Measurements from ENCODE around the gene ATP13A5. TPM values are rescaled to one million over a fixed set of nuclear protein-coding genes. Genes with fewer than 3 reads are reported as not detected.

Gene ATP13A5
- total RNA-seq, 4 donors from 2014 or later = 1.4 TPM; not detected in 3

- peak; percentile 3 for ATAC-seq
- WGBS, 2 donors (ENCODE audit: low coverage in 1 of 2) = 9% methylated on average over 3 of the region's 9 CpGs; no CpG with 5 or more reads in 1 of the 2 donors
These were observed 138.1 kb downstream of the ATP13A5 start for GRCh38 chr3:193240436-193240849.

DNA sequence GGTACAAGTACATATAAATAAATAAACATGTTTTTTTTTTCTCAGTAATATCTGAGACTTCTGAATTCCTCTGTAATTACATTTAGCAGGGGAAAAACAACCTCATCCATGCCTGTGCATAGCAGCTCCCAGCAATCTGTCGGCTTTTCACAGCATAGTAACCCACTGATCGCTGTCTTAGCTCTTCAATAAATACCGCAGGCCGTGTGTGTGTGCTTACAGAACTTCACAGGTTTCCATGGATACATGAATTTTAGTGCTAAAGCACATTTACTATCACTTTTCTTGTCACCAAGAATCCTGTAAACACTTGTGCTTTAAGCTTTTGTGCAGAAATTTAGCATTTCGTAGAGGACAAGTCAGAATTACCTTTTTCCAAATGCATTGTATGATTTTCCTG, 141.5 kb downstream of the ATP13A5 start:
- TF ChIP-seq EP300 (IDR thresholded peaks at IDR 0.05) (no peak), CTCF (IDR thresholded peaks at IDR 0.05) (no peak), POLR2A (IDR thresholded peaks at IDR 0.05) (no peak), POLR2AphosphoS5 (IDR thresholded peaks at IDR 0.05) (no peak)
- Histone ChIP-seq H3K4me3 (no peak overlapping the region), H3K4me1 (peaks cover 0 to 18% (median 0%) of the 10 kb centered on the region in 3 donors), H3K27ac (no peak overlapping the region), H3K36me3 (no peaks in the 10 kb centered on the region), H3K27me3 (no peaks in the 10 kb centered on the region), H3K9me3 (no peaks in the 10 kb centered on the region)
- WGBS, 2 donors (ENCODE audit: low coverage in 1 of 2) = 63 to 75% methylated on average over 5 of the region's 5 CpGs
- no peak for ATAC-seq

More at GRCh38 chr3:193240436-193240849, 138.1 kb downstream of the ATP13A5 start:
- Histone ChIP-seq H3K27me3 (no peaks in the 10 kb centered on the region), H3K9me3 (no peaks in the 10 kb centered on the region), H3K4me3 (peak overlapping the region; percentile 29 to 52), H3K4me1 (peaks cover 0 to 18% (median 0%) of the 10 kb centered on the region in 3 donors), H3K27ac (peak overlapping the region in 3 of 4 donors; percentile 68 to 79 (median 69)), H3K36me3 (no peaks in the 10 kb centered on the region)
- TF ChIP-seq EP300 (IDR thresholded peaks at IDR 0.05) (no peak), POLR2A (IDR thresholded peaks at IDR 0.05) (no peak), POLR2AphosphoS5 (IDR thresholded peaks at IDR 0.05) (no peak), CTCF (IDR thresholded peaks at IDR 0.05) (no peak)

DNA sequence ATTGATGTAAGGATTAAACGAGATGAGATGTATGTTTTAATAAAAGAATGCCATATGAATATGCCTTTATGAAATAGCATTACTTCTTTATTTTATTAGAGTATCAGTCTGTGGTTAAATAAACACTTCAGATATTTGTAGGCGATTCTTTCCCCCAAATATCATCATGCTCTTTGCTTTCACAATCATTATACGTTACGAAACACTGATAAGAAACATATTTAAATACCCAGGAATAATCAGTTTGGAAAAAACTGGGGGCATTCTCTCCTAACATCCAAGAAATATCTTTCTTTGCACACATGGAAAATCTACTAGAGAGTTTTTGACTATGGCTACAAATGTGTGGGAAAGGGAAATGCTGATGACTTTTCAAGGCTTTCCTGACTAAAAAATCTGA, 142.0 kb downstream of the ATP13A5 start:
- 48 to 49% methylated on average over 4 of the region's 4 CpGs for whole genome bisulfite sequencing, 2 donors (ENCODE audit: low coverage in 1 of 2)
- TF ChIP-seq CTCF (IDR thresholded peaks at IDR 0.05) (no peak), EP300 (IDR thresholded peaks at IDR 0.05) (no peak), POLR2AphosphoS5 (IDR thresholded peaks at IDR 0.05) (no peak), POLR2A (IDR thresholded peaks at IDR 0.05) (no peak)
- no peaks in the 10 kb centered on the region for H3K27me3 ChIP-seq
- ATAC-seq = no peak
- H3K27ac ChIP-seq = no peak overlapping the region
- peaks cover 0 to 15% (median 0%) of the 10 kb centered on the region in 3 donors for H3K4me1 ChIP-seq
- H3K36me3 ChIP-seq = no peaks in the 10 kb centered on the region
- H3K9me3 ChIP-seq = no peaks in the 10 kb centered on the region
- no peak overlapping the region for H3K4me3 ChIP-seq

GRCh38 chr3:193231201-193231600, 147.4 kb downstream of the ATP13A5 start:
- no peaks in the 10 kb centered on the region for H3K27me3 ChIP-seq
- TF ChIP-seq POLR2AphosphoS5 (IDR thresholded peaks at IDR 0.05) (no peak), POLR2A (IDR thresholded peaks at IDR 0.05) (no peak), EP300 (IDR thresholded peaks at IDR 0.05) (no peak), CTCF (IDR thresholded peaks at IDR 0.05) (no peak)
- no peak overlapping the region for H3K27ac ChIP-seq
- no peaks in the 10 kb centered on the region for H3K36me3 ChIP-seq
- H3K9me3 ChIP-seq = no peaks in the 10 kb centered on the region
- no peak overlapping the region for H3K4me3 ChIP-seq
- WGBS, 2 donors (ENCODE audit: low coverage in 1 of 2) = 70 to 76% methylated on average over 3 to 6 of the region's 6 CpGs
- H3K4me1 ChIP-seq = no peaks in the 10 kb centered on the region
- no peak for ATAC-seq

DNA sequence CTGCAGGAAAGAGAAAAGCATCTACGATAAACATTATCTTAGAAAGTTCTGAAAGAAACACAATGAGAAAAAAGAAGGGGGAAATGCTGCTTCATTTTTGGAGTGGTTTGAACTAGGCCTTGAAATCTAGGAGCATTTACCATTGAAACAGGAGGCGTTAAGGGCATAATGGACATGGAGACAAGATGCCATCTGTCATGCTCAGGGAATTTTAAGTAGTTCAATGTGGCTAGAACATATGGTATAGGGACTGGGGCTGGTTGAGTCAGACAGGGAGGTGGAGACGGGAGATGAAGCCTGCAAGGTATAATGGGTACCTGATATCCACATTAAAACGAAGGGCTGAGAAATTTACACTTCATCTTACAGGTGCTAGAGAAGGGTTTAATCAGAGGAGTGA, 147.9 kb downstream of the ATP13A5 start:
- Histone ChIP-seq H3K4me1 (no peaks in the 10 kb centered on the region), H3K27me3 (no peaks in the 10 kb centered on the region), H3K27ac (no peak overlapping the region), H3K4me3 (no peak overlapping the region), H3K36me3 (no peaks in the 10 kb centered on the region), H3K9me3 (no peaks in the 10 kb centered on the region)
- TF ChIP-seq CTCF (IDR thresholded peaks at IDR 0.05) = no peak
- no peak for ATAC-seq
- 70 to 78% methylated on average over 4 of the region's 4 CpGs for WGBS, 2 donors (ENCODE audit: low coverage in 1 of 2)
